K562 (cell line): ENCODE results near the gene IRAK3. TPM values are rescaled to one million over a fixed set of nuclear protein-coding genes. Genes with fewer than 3 reads are reported as not detected.

Experiments used
- ADNP ChIP-seq: fragments of 200-800 bp; sonication (Bioruptor generic); IDR thresholded peaks from 2 replicates; pipeline ENCODE4 v1.6.1; 2016; ENCODE audit warnings: missing genetic modification characterization, missing compliant biosample characterization
- BRD4 ChIP-seq: fragments of 200-600 bp; sonication (generic); IDR thresholded peaks from 2 replicates; pipeline ENCODE4 v1.6.1; 2017; ENCODE audit warnings: inconsistent platforms
- CBX3 ChIP-seq, 2 experiments: IDR thresholded peaks; 1 replicate in 1 of 2; 2 replicates in 1 of 2; pipeline ENCODE4 v1.6.1; 2012; ENCODE audit warnings: inconsistent platforms in 2 of 2, low read length in 2 of 2, borderline replicate concordance in 1 of 2, control low read depth in 1 of 2
- EP300 ChIP-seq: IDR thresholded peaks from 2 replicates; pipeline ENCODE4 v1.6.1; 2012; ENCODE audit warnings: low read length, improper control_type of control experiment
- ETV5 ChIP-seq: sonication (generic); formaldehyde crosslinking; IDR thresholded peaks from 2 replicates; pipeline ENCODE4 v1.4.0; 2020; ENCODE audit warnings: low read depth, mild to moderate bottlenecking, missing genetic modification reagents
- HIVEP1 ChIP-seq: fragments of 250-450 bp; sonication (Bioruptor Pico); IDR thresholded peaks from 2 replicates; pipeline ENCODE4 v1.4.0; 2020; ENCODE audit warnings: mild to moderate bottlenecking
- IRF2 ChIP-seq: sonication (generic); formaldehyde crosslinking; IDR thresholded peaks from 2 replicates; pipeline ENCODE4 v1.8.1; 2022; ENCODE audit warnings: mild to moderate bottlenecking, missing genetic modification reagents
- KDM1A ChIP-seq, 2 experiments: fragments of 450-650 bp; IDR thresholded peaks; 2 replicates each; pipeline ENCODE4 v1.6.1; 2016; ENCODE audit warnings: mild to moderate bottlenecking in 2 of 2
- KDM4B ChIP-seq, 2 experiments: fragments of 450-650 bp in 1 of 2; sonication (generic) in 1 of 2; IDR thresholded peaks; 2 replicates each; pipeline ENCODE4 v1.6.1; 2016 to 2017; ENCODE audit warnings: borderline replicate concordance in 2 of 2, antibody characterized with exemption in 1 of 2, low read depth in 1 of 2, mild to moderate bottlenecking in 1 of 2
- KLF13 ChIP-seq: fragments of 450-650 bp; IDR thresholded peaks from 2 replicates; pipeline ENCODE4 v1.6.1; 2016; ENCODE audit warnings: missing genetic modification characterization, low read depth, mild to moderate bottlenecking, missing compliant biosample characterization, moderate library complexity, borderline replicate concordance
- MAZ ChIP-seq, 2 experiments: fragments of 450-650 bp in 1 of 2; sonication (generic) in 1 of 2; formaldehyde crosslinking; IDR thresholded peaks in 1 of 2; conservative IDR thresholded peaks in 1 of 2; 2 replicates each; pipeline versions ENCODE4 v1.4.0 to v1.5.0; 2020; ENCODE audit warnings: mild to moderate bottlenecking in 1 of 2, missing genetic modification reagents in 1 of 2
- NCOA6 ChIP-seq: fragments of 450-650 bp; IDR thresholded peaks from 2 replicates; pipeline ENCODE4 v1.6.1; 2017; ENCODE audit warnings: mild to moderate bottlenecking
- PRPF4 ChIP-seq: fragments of 200-400 bp; formaldehyde crosslinking; IDR thresholded peaks from one replicate; pipeline ENCODE4 v1.6.1; 2017; ENCODE audit warnings: low read length, low read depth, mild to moderate bottlenecking; ENCODE audit not compliant: insufficient read depth, poor library complexity, severe bottlenecking
- RBM15 ChIP-seq: fragments of 200-400 bp; formaldehyde crosslinking; IDR thresholded peaks from 2 replicates; pipeline ENCODE4 v1.6.1; 2018; ENCODE audit warnings: mild to moderate bottlenecking, low read length, moderate library complexity; ENCODE audit not compliant: insufficient read depth
- SUPT5H ChIP-seq: fragments of 450-650 bp; IDR thresholded peaks from 2 replicates; pipeline ENCODE4 v1.6.1; 2016
- TAF7 ChIP-seq: fragments of 450-650 bp; IDR thresholded peaks from 2 replicates; pipeline ENCODE4 v1.6.1; 2016; ENCODE audit warnings: missing genetic modification characterization, missing compliant biosample characterization
- TBP ChIP-seq: optimal IDR thresholded peaks from 2 replicates; pipeline ENCODE3; 2011; ENCODE audit warnings: low read depth, low read length, improper control_type of control experiment
- WHSC1 ChIP-seq: IDR thresholded peaks from one replicate; pipeline ENCODE4 v1.6.1; 2012; ENCODE audit warnings: low read length, control low read depth, inconsistent platforms
- ZBTB12 ChIP-seq: fragments of 250-450 bp; sonication (Bioruptor Pico); IDR thresholded peaks from 2 replicates; pipeline ENCODE4 v1.4.0; 2020
- ZKSCAN1 ChIP-seq: fragments of 150-350 bp; IDR thresholded peaks from 2 replicates; pipeline ENCODE4 v1.6.1; 2016; ENCODE audit warnings: low read depth, low read length
- ZNF133 ChIP-seq: fragments of 250-450 bp; sonication (Bioruptor Pico); IDR thresholded peaks from 2 replicates; pipeline ENCODE4 v1.4.0; 2020; ENCODE audit warnings: mild to moderate bottlenecking
- ZNF551 ChIP-seq: fragments of 250-450 bp; sonication (Bioruptor Pico); IDR thresholded peaks from 2 replicates; pipeline ENCODE4 v1.5.0; 2021; ENCODE audit warnings: mild to moderate bottlenecking, moderate library complexity
- polyA plus RNA-seq, 8 experiments: library from polyadenylated mRNA; depleted of rRNA in 4 of 8; stranded (reverse) in 5 of 8; unstranded in 3 of 8; fragments of >200 nt; fragmentation: Nextera tagmentation in 2 of 8; fragmentation: Illumina TruSeq in 1 of 8; extraction: Ambion mirVana in 2 of 8; extraction: Trizol in 1 of 8; gene quantifications; 2 replicates each; pipeline versions ENCODE4 v1.2.1 to v1.2.3, GENCODE V29; 2011 to 2014; ENCODE audit warnings: inconsistent platforms in 1 of 8, missing spikeins in 1 of 8
- total RNA-seq, 7 experiments: library from RNA; depleted of rRNA in 6 of 7; stranded (reverse); fragments of >200 nt in 6 of 7; fragmentation: Illumina TruSeq in 2 of 7; extraction: Trizol in 2 of 7; gene quantifications; 2 replicates each; pipeline versions ENCODE4 v1.2.1 to v1.2.3, GENCODE V29; 2011 to 2021; ENCODE audit warnings: low replicate concordance in 1 of 7
- TF ChIP-seq, protein P1 (sequence below): fragments of 450-650 bp; formaldehyde crosslinking; IDR thresholded peaks from 2 replicates; pipeline ENCODE4 v1.4.0; 2020; ENCODE audit warnings: mild to moderate bottlenecking, mixed read lengths
- TF ChIP-seq, protein P2 (sequence below): fragments of 250-450 bp; sonication (Bioruptor Pico); IDR thresholded peaks from 2 replicates; pipeline ENCODE4 v1.9.0; 2021; ENCODE audit warnings: mild to moderate bottlenecking, inconsistent platforms

The IRAK3 gene
- total and polyA plus RNA-seq, 9 of the 15 experiments (the other 6 are each of a cell fraction or from before 2014, with no cell fraction given): 0.06 to 0.09 (median 0.07) TPM; not detected in 6

GRCh38 chr12:66301944-66302826, 113.2 kb downstream of the IRAK3 start, which contains the start of gene HELB (continued):
- TF ChIP-seq, protein P1, sequence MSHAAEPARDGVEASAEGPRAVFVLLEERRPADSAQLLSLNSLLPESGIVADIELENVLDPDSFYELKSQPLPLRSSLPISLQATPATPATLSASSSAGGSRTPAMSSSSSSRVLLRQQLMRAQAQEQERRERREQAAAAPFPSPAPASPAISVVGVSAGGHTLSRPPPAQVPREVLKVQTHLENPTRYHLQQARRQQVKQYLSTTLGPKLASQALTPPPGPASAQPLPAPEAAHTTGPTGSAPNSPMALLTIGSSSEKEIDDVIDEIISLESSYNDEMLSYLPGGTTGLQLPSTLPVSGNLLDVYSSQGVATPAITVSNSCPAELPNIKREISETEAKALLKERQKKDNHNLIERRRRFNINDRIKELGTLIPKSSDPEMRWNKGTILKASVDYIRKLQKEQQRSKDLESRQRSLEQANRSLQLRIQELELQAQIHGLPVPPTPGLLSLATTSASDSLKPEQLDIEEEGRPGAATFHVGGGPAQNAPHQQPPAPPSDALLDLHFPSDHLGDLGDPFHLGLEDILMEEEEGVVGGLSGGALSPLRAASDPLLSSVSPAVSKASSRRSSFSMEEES: no peak
- TF ChIP-seq TBP: peak; percentile 80
- no peak for TF ChIP-seq ADNP (tag)
- no peak for TF ChIP-seq HIVEP1 (CRISPR knock-in tag)
- no peak for TF ChIP-seq IRF2 (CRISPR knock-in tag)
- no peak; a peak in 1 of 3 replicates for TF ChIP-seq CBX3 (IDR thresholded peaks at IDR 0.05; ENCODE audit: borderline replicate concordance in 1 of 2, low read length in 2 of 2)
- TF ChIP-seq KLF13 (tag): no peak
- TF ChIP-seq EP300: 0 out of 2 replicates have a peak, but pooled peaks have one; percentile 23
- no peak for TF ChIP-seq KDM4B (IDR thresholded peaks at IDR 0.05; ENCODE audit: borderline replicate concordance in 2 of 2, low read depth in 1 of 2)
- peak; percentile 36; the same call in 1 of the 2 replicates for TF ChIP-seq NCOA6
- TF ChIP-seq BRD4: no peak
- peak; percentile 46; the same call in 1 of the 2 replicates for TF ChIP-seq ETV5 (CRISPR knock-in tag)
- TF ChIP-seq, protein P2, sequence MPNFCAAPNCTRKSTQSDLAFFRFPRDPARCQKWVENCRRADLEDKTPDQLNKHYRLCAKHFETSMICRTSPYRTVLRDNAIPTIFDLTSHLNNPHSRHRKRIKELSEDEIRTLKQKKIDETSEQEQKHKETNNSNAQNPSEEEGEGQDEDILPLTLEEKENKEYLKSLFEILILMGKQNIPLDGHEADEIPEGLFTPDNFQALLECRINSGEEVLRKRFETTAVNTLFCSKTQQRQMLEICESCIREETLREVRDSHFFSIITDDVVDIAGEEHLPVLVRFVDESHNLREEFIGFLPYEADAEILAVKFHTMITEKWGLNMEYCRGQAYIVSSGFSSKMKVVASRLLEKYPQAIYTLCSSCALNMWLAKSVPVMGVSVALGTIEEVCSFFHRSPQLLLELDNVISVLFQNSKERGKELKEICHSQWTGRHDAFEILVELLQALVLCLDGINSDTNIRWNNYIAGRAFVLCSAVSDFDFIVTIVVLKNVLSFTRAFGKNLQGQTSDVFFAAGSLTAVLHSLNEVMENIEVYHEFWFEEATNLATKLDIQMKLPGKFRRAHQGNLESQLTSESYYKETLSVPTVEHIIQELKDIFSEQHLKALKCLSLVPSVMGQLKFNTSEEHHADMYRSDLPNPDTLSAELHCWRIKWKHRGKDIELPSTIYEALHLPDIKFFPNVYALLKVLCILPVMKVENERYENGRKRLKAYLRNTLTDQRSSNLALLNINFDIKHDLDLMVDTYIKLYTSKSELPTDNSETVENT (CRISPR knock-in tag): peak; percentile 71; the same call in 1 of the 2 replicates
- TF ChIP-seq PRPF4: no peak
- no peak for TF ChIP-seq ZNF133
- TF ChIP-seq ZNF551: no peak
- TF ChIP-seq TAF7 (tag): peak; percentile 51
- peak in 1 of 2 experiments; percentile 56; a peak in 3 of 4 replicates for TF ChIP-seq MAZ (CRISPR knock-in tag; conservative IDR thresholded peaks at IDR 0.05 in 1 of 2, IDR thresholded peaks at IDR 0.05 in 1 of 2)
- TF ChIP-seq WHSC1: no peak
- no peak for TF ChIP-seq ZBTB12
- no peak for TF ChIP-seq ZKSCAN1
- TF ChIP-seq RBM15: no peak
- peak; percentile 85 for TF ChIP-seq SUPT5H
- TF ChIP-seq KDM1A (IDR thresholded peaks at IDR 0.05): peak; percentile 28 to 54
